IPS-NIHi7 (cell line): Measurements from ENCODE around the gene ZNF354C.

Source experiments
- DNase-seq: peaks from one replicate; pipeline ENCODE4 v3.0.0; 2012; ENCODE audit warnings: mixed read lengths; ENCODE audit errors: extremely low spot score

Gene ZNF354C

DNA sequence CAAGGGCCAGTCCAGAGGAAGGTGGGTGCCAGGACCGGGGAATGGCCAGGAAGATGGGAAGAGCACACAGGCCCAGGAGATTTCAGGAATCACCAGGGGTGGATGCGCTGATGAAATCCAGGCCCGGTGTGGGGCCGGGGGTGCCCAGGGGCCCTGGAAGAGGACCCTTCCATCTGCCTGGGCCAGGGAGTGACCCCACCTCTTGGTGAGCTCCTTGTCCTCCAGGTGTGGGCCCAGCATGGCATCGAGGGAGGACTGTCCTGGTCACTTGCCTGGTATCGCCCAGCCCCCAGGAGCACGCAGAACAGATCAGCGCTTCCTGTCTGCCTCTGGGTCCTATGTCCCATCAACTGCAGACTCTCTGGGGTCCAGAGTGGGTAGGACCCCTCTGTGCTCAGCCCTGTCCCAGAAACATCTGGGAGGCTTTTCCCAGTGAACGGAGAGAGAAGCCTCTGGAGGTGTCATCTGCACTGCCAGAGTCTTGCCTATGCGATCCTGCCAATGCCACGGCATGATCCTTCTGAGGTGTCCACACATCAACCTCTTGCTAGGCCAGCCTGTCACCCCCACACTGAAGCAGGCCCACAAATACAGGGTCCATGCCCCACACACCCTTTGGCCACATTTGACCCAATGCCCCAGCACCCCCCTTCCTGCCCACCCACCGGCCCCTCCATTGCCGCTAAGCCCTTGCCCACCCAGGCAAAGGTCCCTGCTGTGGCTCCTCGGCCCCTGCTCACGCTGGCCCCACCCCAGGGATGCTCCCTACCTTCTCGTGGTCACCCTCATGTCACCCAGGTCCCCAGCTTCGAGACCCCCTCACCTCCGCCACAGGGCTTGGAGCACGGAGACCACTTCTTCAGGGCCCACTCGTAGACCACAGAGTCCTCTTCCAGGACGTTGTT, 67.2 kb downstream of the ZNF354C start:
- DNase-seq = no peak

DNA sequence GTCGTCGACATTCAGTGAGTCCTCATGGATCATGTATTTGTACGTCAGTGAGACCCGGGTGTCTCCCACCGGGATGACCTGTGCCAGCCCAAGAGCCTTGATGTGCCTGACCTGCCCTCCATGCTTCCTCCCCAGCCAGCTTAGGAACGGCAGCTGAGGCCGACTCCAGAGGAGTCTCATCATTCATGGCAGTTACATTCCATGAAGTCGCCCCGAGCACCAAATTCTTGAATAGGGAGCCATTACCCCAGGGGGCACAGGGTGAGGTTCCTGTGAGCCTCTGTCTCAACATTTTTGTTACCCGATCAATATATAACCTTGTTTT, 67.8 kb downstream of the ZNF354C start:
- no peak for DNase-seq

DNA sequence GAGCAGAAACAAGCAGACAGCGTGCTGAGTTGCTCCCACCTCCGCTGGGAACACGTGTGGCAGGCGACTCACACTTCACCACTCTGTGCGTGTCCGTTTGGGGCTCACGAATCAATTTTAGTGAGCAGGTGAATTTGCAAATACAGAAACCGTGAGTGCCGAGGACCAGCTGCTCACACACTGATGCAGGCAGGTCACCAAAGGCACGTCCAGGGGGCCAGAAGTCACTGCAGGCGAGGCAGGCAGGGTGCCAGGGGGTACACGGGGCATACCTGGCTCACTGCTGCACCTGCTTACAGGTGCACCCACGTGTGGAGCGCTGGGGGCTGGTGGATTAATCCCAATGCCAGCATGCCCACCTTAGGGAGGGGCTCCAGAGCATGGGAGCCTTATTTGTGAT, 68.8 kb downstream of the ZNF354C start:
- no peak for DNase-seq

DNA sequence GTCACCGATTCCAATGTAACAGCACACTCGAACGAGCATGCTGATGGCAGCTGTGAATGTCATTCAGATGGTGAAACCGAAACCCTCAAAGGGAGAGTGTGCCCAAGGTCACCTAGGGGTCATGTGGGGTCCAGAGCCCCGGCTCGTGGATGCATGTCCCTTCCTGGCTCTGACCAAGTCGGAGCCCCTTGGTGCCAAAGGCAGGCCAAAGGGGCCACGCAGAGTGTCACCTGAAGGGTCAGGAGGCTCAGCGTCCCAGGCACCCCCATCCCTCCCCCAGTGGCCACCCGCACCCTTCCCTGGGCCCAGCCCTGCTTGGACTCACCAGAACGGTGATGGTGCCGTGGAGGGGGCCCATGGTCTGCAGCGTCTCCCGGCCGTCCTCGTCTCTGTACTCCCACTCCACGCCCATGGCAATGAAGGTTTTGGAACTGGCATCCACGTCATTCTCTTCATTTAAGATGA, 69.5 kb downstream of the ZNF354C start:
- no peak for DNase-seq

DNA sequence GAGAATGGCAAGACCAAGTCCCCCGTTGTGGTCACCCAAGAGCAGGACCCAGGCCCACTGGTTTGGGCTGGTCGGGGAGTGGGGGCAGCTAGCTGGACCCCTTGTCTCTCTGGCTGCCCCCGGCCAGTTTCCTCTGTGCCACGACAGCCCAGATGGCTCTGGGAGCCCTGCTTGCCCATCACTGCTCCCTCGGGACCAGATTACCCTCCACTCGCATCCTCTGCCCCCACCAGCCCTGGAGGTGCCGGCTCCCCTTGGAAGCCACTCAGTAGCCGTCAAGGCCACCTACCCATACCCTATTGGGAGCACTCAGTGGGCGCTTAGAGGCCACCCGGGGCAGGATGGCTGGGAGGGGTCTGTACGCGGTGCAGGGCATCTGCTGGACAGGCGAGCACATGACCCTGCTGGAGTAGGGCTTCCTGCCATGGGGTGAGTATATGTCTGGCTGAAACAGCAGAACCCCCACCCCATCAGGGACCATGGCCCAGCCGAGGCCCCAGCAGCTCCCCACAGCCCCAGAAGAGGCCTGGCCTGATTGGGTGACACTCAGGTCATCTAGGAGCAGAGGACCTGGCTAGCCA, 70.0 kb downstream of the ZNF354C start:
- DNase-seq = no peak

DNA sequence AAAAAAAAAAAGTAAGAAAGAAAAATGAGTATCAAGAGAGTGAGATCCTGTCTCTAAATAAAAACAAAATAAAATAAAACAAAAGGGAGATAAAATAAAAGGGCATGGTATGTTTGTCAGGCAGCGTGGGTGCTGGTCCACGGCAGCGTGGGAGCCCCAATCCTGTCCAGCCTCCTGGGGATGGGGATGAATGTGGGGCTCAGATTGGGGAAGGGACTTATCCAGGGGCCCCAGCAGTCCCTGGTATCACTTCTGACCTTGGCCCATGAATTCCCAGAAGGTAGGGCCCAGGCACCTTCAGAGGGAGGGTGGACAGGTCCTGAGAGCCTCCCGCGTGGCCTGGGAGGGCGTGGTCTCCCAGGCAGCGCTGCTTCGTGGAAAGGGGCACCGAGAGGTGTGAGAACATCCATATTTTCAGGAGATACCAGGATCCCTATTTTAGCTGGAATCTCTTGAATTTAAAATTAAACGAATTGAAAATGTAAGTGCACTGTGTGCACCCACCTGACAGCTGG, 71.2 kb downstream of the ZNF354C start:
- DNase-seq = no peak

DNA sequence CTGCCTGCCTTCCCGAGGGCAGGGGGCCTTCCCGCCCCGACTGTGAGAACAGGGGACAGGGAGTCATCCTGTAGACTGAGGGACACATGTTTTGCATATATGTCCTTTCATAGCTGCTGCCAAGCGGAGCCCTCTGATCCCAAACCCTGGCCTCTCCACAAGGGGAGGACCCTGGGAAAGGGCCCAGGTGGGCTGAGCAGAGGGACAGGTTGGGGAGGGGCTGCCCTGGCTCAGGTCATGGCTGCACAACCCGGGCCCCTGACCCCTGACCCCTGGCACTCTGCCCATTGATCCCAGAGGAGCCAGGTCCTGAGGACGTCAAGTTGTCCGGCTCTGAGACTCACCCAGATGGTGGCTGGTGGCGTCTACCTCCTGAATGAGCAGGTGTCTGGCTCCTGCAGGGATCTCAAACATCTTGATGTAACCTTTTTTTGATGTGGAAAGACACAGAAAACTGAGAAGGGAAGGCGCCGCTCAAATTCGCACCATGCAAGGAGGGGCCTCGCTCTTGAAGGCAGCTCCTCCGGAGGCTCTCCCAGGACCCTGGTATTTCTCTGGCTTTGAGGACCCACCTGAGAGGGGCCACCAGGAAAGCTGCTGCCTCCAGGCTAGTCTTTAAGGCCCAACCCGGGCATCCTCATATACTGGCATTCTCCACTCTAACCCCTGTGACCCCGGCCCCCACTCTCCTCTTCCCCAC, 71.9 kb downstream of the ZNF354C start:
- DNase-seq = no peak

DNA sequence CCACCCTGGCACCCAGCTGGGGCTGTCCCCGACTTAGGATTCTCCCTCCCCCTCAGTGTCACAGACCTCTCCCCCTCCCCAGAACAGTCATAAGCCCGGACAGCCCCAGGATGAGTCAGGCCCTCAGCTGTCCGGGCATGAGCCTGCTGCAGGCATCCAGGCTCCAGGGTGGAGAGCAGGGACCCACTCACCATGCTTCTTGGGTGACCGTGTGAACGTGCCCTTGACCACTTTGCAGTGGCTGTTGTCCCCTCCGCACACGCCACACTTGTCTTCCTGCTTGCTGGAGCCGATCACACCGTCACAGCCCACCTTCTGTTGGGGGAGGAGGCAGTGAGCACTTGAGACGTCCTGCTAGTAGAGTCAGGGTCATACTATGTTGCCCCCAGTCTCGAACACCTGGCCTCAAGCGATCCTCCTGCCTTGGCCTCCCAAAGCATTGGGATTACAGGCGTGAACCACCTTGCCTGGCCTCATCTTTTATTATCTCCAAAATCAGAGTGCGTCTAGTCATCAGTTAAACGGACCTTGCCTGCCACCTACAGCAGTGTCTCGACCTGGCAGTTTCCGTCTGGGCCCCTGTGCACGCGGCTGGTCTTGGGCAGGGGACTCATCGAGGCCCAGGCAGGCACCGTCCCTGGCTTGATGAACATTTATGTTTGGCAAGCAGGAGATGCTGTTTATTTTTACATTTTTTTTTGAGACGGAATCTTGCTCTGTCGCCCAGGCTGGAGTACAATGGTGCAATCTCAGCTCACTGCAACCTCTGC, 72.6 kb downstream of the ZNF354C start:
- no peak for DNase-seq
